KMS-11 (cell line): Measurements from ENCODE around the gene DLST.

ENCODE experiments used
- H2AFZ ChIP-seq: fragments of 200-600 bp; sonication (generic); 2 replicates; pipeline ENCODE4 v1.6.1; 2016; ENCODE audit warnings: antibody characterized with exemption, mixed run types, low read depth
- H3K27ac ChIP-seq: fragments of 200-600 bp; sonication (generic); 2 replicates; pipeline ENCODE4 v1.6.1; 2016; ENCODE audit warnings: mild to moderate bottlenecking, mixed run types
- H3K27me3 ChIP-seq: fragments of 200-600 bp; sonication (generic); 2 replicates; pipeline ENCODE4 v1.6.1; 2017; ENCODE audit warnings: mild to moderate bottlenecking, low read depth, mixed run types, moderate library complexity; ENCODE audit not compliant: insufficient read depth
- H3K36me3 ChIP-seq: fragments of 200-600 bp; sonication (generic); 2 replicates; pipeline ENCODE4 v1.6.1; 2017; ENCODE audit warnings: mild to moderate bottlenecking, mixed run types; ENCODE audit not compliant: insufficient read depth
- H3K4me1 ChIP-seq: fragments of 200-600 bp; sonication (generic); 2 replicates; pipeline ENCODE4 v1.6.1; 2016; ENCODE audit warnings: mild to moderate bottlenecking, low read depth, mixed run types; ENCODE audit not compliant: poor library complexity, severe bottlenecking
- H3K4me2 ChIP-seq: fragments of 200-600 bp; sonication (generic); 2 replicates; pipeline ENCODE4 v1.7.0; 2016; ENCODE audit warnings: mild to moderate bottlenecking, mixed run types
- H3K4me3 ChIP-seq: fragments of 200-600 bp; sonication (generic); IDR thresholded peaks from 2 replicates; pipeline ENCODE4 v1.6.1; 2017; ENCODE audit warnings: low read depth, low read length, mixed read lengths; ENCODE audit not compliant: insufficient read depth
- H3K79me2 ChIP-seq: fragments of 200-600 bp; sonication (generic); 2 replicates; pipeline ENCODE4 v1.6.1; 2016; ENCODE audit warnings: low read depth, mixed run types; ENCODE audit not compliant: insufficient read depth
- H3K9ac ChIP-seq: fragments of 200-600 bp; sonication (generic); 2 replicates; pipeline ENCODE4 v1.6.1; 2016; ENCODE audit warnings: mild to moderate bottlenecking, mixed run types
- H4K20me1 ChIP-seq: fragments of 200-600 bp; sonication (generic); 2 replicates; pipeline ENCODE4 v1.6.1; 2016; ENCODE audit warnings: mild to moderate bottlenecking, mixed run types; ENCODE audit not compliant: insufficient read depth
- TF ChIP-seq, protein P1 (sequence below): fragments of 200-600 bp; sonication (generic); conservative IDR thresholded peaks from 2 replicates; pipeline ENCODE4 v1.6.1; 2017; ENCODE audit warnings: low read depth, mild to moderate bottlenecking, antibody characterized with exemption, low read length, moderate library complexity, mixed read lengths

Gene DLST

DNA sequence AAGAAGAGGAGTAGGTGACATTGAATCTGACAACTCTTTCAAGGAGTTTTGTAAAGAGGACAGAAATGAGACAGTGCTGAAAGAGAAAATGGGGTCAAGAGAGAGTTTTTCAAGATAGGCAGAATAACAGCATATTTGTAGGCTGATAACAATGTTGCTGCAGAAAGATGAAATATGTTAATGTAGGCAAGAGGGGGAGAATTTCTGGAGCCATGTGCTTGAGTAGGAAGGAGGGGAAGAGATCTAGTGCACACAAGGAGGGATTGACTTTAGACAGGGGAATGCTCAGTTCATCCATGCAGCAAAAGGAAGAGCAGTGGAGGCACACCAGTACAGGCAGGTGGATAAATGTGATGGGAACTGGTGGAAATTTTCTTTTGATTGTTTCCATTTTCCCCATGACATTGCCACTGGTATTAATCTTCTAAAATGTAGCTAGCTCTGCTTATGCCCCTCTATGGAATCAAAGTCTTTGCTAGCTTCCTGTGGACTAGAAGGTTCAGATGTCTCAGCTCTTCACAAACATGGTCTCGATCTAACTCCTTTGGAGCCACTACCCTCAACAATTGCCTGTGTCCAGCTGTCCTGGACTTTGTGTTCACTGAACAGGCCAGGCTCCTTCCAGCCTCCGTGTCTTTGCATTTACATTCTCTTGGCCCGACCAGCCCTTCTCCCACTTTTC is 14.9 kb upstream of the DLST start:
- Histone ChIP-seq H4K20me1 (no peaks in the 10 kb centered on the region), H3K27ac (no peak overlapping the region), H3K79me2 (no peaks in the 10 kb centered on the region), H3K9ac (no peak overlapping the region), H3K4me2 (no peak overlapping the region), H3K36me3 (no peaks in the 10 kb centered on the region), H2AFZ (no peak overlapping the region), H3K27me3 (no peaks in the 10 kb centered on the region), H3K4me1 (no peaks in the 10 kb centered on the region), H3K4me3 (no peak overlapping the region)
- TF ChIP-seq, protein P1, sequence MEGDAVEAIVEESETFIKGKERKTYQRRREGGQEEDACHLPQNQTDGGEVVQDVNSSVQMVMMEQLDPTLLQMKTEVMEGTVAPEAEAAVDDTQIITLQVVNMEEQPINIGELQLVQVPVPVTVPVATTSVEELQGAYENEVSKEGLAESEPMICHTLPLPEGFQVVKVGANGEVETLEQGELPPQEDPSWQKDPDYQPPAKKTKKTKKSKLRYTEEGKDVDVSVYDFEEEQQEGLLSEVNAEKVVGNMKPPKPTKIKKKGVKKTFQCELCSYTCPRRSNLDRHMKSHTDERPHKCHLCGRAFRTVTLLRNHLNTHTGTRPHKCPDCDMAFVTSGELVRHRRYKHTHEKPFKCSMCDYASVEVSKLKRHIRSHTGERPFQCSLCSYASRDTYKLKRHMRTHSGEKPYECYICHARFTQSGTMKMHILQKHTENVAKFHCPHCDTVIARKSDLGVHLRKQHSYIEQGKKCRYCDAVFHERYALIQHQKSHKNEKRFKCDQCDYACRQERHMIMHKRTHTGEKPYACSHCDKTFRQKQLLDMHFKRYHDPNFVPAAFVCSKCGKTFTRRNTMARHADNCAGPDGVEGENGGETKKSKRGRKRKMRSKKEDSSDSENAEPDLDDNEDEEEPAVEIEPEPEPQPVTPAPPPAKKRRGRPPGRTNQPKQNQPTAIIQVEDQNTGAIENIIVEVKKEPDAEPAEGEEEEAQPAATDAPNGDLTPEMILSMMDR: no peak

DNA sequence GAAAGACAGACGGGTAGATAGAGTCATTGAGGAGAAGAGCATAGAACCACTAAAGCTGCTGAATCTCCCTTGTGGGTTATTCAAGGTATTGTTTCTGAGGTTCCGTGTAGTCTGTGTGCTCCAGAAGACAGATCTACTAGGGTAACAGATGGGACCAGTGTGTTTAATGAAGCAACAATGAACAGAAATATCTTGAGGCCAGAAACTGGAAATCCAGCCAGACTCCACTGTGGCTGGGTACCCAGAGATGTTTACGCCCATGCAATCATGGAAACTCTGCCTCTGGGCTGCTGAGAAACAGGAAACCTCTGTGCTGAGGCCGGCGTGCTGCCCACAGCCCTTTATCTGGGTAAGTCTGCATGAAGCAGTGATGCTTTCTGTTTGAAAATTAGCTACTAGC is 14.0 kb upstream of the DLST start:
- Histone ChIP-seq H3K79me2 (no peaks in the 10 kb centered on the region), H3K27me3 (no peaks in the 10 kb centered on the region), H3K9ac (no peak overlapping the region), H3K27ac (no peak overlapping the region), H3K4me1 (no peaks in the 10 kb centered on the region), H3K4me3 (no peak overlapping the region), H2AFZ (no peak overlapping the region), H4K20me1 (no peaks in the 10 kb centered on the region), H3K36me3 (no peaks in the 10 kb centered on the region), H3K4me2 (no peak overlapping the region)
- TF ChIP-seq, protein P1: no peak

DNA sequence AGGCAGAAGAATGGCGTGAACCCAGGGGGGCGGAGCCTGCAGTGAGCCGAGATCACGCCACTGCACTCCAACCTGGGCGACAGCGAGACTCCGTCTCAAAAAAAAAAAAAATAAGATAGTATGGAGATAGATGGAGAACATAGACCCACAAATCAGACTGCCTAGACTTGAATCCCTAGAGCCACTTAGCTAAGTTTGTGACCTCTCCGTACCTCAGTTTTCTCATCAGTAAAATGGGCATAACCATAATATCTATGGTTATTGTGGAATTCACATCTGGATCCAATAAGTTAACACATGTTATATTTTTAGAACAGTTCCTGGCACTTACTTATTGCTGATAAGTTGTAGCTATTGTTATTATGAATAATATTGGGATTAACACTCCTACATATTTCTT is 13.0 kb upstream of the DLST start:
- no peaks in the 10 kb centered on the region for H3K36me3 ChIP-seq
- no peak overlapping the region for H3K27ac ChIP-seq
- H3K79me2 ChIP-seq: no peaks in the 10 kb centered on the region
- TF ChIP-seq, protein P1: no peak
- no peaks in the 10 kb centered on the region for H3K27me3 ChIP-seq
- no peaks in the 10 kb centered on the region for H3K4me1 ChIP-seq
- H3K9ac ChIP-seq: no peak overlapping the region
- no peaks in the 10 kb centered on the region for H4K20me1 ChIP-seq
- H3K4me2 ChIP-seq: no peak overlapping the region
- H3K4me3 ChIP-seq: no peak overlapping the region
- no peak overlapping the region for H2AFZ ChIP-seq

DNA sequence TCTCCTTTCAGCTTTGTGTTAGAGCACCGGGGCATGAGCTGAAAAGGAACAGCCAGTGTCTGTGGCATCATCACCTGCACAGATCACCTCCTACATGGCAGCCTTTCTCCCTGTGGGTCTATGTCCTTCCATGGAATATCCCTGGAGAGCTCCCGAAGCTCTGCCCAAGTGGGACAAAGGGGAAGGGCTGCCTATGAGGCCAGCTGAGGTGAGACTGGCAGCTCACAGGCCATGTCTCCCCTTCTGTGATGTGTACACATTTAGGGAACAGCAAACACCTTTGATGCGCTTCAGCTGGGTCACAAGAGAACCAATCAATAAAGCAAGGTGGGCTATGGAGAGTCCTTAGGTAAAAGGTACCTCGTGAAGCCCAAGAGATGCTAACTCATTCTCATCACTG is 9.9 kb upstream of the DLST start:
- TF ChIP-seq, protein P1: no peak
- no peak overlapping the region for H3K9ac ChIP-seq
- no peak overlapping the region for H3K27ac ChIP-seq
- no peaks in the 10 kb centered on the region for H3K4me1 ChIP-seq
- H3K36me3 ChIP-seq: no peaks in the 10 kb centered on the region
- no peaks in the 10 kb centered on the region for H3K79me2 ChIP-seq
- no peak overlapping the region for H3K4me2 ChIP-seq
- H3K27me3 ChIP-seq: no peaks in the 10 kb centered on the region
- H2AFZ ChIP-seq: no peak overlapping the region
- no peaks in the 10 kb centered on the region for H4K20me1 ChIP-seq
- no peak overlapping the region for H3K4me3 ChIP-seq
